ENCODE measurements around the gene ERH.
A peak's percentile ranks its signal among the peaks of the same experiment; 100 is the strongest.

The ERH gene

DNA sequence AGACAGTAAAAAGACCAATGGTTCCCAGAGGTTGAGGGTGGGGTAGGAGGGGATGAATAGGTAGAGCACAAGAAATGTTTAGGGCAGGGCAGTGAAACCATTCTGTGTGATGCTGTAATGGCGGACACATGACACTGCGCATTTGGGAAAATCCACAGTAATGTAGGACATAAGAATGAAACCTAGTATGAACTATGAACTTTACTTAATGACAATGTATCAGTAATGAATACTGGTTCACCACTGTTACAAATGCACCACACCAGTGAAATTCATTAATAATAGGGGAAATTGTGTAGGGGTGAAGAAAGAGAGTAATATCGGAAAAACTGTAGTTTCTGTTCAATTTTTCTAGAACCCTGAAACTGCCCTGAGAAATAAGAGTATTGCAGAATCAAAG, 5.6 kb downstream of the ERH start:
- no peak for DNase-seq

DNA sequence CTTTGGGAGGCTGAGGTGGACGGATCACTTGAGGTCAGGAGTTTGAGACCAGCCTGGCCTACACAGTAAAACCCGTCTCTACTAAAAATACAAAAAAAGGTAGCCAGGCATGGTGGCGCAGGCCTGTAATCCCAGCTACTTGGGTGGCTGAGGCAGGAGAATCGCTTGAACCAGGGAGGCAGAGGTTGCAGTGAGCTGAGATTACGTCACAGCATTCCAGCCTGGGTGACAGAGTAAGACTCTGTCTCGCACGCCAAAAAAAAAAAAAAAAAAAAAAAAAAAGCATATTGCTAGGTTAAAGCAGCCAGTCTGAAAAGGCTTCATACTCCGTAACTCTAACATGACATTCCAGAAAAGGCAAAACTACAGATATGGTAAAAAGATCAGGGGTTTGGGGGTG, 6.7 kb downstream of the ERH start:
- peak; percentile 25 for DNase-seq

DNA sequence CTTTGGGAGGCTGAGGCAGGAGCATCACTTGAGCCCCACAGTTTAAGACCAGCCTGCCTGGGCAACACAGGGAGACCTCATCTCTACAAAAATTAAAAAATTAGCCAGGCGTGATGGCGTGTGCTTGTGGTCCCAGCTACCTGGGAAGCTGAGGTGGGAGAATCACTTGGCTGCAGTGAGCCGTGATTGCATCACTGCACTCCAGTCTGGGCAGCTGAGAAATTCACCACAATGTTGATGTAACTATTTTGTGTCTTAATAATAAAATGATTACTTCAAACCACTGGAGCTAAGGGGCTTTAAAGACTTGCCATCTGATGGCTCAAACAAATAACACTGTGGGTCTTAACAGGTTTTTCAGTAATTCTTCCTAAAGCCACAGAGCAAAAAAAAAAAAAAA, 10.8 kb downstream of the ERH start:
- DNase-seq = no peak

DNA sequence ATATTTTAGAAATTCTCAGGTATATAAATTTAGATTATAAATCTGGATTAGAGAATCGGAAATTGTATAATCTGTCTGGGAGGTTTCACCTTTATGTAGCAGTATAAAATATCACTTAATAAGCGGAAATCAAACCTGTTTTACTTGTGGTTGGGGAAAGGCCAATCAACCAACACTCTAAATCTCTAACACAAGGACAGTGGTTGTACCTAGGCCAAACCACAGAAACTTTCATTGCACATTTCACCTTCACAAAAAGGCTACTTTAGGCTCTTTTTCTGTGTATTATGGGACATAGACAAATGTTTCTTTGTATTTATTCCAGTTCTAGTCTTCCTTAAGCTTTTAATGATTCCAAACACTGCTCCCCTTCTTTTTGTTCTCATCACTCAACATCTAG, 19.8 kb downstream of the ERH start:
- no peak for DNase-seq

DNA sequence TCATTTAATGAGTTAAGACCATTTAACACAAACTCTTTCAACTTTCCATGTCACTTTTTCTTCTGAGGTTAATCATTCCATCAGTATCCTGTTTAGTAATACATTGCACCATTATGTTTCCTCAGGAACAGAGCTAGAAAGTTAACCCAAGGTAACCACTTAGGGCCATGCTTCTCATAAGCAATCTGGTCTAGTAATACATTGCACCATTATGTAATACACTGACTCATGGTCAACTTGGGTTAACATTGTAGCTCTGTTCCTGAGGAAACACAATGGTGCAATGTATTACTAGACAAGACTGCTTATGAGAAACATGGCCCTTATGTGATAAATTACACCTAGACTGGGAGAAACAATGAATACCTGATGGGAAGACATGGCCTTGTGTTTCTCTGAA, 21.7 kb downstream of the ERH start:
- no peak for DNase-seq

- no peak for DNase-seq
These were observed 22.4 kb downstream of the ERH start for GRCh38 chr14:69375722-69376121.

DNA sequence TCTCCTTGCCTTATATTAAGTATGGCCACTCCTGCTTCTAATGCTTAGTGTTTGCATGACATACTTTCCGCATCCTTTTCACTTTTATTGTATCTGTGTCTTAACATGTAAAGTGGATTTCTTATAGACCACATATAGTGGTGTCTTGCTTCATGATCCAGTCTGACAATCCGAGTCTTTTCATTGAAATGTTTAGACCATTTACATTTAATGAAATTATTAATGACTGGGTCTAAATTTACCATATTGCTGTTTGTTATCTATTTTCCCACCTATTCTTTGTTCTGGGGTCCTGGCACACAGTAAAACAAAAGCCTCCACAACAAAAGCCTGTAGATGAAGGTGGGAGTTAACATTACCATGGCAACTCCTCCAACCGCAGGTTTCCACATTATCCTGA, 22.9 kb downstream of the ERH start:
- no peak for DNase-seq

GRCh38 chr14:69374235-69374634, 23.9 kb downstream of the ERH start:
- no peak for DNase-seq

DNA sequence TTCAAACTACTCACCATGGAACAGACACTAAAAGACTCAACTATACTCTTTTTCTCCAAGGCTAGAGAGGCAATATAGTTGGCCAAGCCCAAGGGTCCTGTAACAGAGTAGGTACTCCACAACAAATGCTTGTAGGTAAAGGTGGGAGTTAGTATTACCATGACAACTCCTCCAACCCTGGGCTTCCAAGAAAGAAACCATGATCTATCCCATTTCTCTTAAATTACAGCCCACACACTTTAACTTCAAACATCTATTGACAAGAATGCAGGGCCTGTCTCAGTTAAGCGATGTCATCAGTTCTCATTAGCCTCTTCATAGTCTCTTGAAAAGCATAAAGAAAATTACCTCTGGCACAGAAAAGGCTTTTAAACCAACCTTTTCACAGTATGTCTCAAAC, 25.0 kb downstream of the ERH start:
- no peak for DNase-seq

DNA sequence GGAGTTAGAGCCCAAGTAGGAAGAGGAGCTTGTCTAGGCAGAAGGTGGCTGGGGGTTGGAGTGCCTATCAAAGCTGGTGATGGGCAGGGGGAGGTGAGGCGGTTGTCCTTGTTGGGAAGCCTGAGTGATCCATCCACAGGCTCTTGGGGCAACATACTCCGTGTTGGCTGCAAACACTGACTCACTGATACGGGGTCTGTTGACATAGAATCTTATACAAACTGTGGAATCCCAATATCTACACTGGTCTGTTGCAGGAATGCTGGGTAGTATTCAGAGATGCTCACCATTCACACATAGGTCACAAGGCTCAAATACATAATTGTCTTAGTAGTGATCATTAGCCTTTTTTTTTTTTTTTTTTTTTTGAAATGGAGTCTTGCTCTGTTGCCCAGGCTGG, 26.0 kb downstream of the ERH start:
- DNase-seq = no peak

- DNase-seq = no peak
These were observed 28.0 kb downstream of the ERH start for GRCh38 chr14:69370061-69370460.

- DNase-seq = no peak
These were observed 29.7 kb downstream of the ERH start for GRCh38 chr14:69368381-69368780.

- DNase-seq = no peak
These were observed 31.3 kb downstream of the ERH start for GRCh38 chr14:69366761-69367160.

DNA sequence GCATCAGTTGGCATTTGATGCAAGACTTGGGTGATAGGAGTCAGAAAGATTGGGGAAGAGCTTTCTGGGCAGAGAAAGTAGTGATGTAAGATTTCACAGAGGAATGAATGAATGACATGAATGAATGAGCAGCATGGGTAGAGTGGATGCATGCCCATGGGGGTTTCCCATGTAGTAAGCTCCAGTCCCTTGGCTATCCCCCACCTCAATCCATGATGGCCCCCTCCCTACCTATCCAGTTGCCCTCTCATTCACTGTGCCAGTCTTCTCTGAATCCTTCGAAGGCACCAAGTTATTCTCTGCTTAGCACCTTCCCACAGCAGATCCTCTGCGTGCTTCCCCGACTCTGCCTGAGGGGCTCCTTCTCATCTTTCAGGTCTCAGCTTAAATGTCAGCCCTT, 32.0 kb downstream of the ERH start:
- no peak for DNase-seq

GRCh38 chr14:69364378-69364777, 33.7 kb downstream of the ERH start:
- DNase-seq = no peak

- DNase-seq = no peak
These were observed 34.1 kb downstream of the ERH start for GRCh38 chr14:69363964-69364363.

DNA sequence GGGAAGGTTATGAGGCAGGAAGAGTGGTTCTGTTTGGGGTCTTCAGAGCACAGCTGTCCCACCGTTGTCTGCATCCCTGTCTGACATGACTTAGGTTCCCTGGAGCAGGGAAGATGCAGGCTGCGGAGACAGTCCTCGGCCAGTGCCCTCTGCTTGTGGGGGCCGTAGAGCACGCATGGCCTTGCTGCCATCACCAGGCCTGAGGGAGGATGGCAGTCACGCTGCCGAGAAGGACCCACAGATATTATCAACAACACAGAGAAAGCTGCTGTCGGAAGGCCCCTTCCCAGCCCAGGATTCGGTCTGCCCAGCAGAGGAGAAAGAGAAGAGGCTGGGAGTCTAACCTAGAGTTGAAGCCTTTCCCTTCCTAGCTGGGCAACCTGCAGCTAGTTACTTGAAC, 35.0 kb downstream of the ERH start:
- DNase-seq = no peak

DNA sequence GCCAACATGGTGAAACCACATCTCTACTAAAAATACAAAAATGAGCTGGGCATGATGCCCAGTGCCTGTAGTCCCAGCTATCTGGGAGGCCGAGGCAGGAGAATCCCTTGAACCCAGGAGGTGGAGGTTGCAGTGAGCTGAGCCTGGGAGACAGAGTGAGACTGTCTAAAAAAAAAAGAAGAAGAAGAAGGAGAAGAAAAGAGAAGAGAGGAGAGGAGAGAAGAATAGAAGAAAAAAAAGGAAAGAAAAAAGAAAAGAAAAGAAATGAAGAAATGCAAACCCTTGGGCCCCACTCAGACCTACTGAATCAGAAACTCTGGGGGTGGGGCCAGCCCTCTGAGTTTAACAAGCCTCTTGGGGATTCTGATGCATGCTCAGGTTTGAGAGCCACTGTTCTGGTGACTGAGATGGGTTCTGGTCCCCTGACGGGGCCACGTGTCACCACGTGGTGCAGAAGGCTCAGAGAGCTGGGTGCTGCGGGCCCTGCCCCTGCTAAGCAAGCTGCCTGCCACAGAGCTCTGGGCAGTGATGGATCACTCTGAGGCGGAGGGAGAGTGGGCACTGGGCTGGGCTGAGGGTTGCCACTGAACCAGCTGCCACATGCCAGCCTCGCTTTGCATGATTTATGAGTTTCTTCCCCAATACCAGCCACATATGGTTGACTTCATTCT, 37.5 kb downstream of the ERH start:
- no peak for DNase-seq

- DNase-seq = no peak
These were observed 39.1 kb downstream of the ERH start for GRCh38 chr14:69358966-69359365.

GRCh38 chr14:69358233-69358963, 39.7 kb downstream of the ERH start:
- DNase-seq = no peak

- DNase-seq = no peak
These were observed 40.4 kb downstream of the ERH start for GRCh38 chr14:69357544-69358200.

DNA sequence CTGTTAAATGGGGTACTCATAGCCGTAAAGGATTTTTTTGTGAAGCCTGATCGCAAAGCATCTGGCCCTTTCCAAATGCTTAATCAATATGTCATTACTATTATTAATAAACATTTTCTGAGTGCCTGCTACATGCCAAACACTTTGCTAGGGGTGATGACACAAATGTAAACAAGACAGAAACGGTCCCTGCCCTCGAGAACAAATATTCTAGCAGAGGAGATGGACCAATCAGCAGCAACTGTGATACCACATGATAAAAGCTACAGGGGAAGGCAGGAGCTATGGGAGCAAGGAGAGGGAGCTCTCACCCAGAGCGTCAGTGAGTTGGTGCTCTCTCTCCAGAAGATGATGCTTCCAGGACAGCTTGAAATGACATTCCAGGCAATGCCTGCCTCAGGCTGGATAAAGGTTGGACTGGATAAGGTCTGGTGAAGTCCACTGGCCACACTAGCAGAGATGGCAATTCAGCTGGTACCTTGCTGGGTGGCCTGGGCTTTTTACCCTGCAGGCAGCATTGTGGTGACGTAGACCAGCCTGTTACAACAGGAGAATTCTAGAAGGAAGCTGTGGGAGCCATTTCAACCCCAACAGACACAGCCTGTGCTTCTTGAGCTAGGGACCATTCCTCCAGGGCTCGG, 41.1 kb downstream of the ERH start:
- no peak for DNase-seq

DNA sequence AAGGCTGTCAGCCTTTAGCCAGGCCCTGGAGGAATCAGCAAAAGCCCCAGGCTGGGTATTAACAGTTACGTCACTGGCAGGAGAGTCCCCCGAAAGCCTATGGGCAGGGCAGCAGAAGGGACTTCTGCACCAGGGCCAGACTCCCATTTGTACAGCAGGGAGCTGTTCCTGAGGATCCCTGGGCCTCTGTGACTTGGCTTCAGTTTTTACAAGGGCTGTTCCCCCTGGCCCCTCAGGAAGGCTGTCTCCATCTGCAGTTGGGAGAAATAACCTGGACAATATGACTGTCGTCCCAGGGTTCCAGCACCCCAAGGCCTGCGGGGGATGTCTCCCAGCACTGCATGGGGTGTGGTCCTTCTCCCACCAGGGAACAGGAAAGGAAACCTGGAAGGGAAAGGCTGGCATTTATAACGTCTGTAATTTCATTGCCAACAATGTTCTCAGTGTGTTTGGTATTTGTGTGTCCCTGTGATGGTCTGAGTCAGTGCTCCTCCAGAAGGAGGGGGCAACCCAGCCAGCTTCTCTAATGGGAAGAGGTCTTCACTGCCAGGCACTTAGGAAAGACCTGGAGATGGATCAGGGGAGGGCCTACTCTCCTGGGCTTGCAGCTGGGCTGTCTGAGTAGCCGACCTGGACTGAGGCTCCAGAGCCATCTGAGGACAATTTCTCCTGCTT, 42.4 kb downstream of the ERH start:
- DNase-seq = peak; percentile 66

All from EL (cell line).